Stimulated activated naive CD8-positive, alpha-beta T cell treated with anti-CD3 and anti-CD28 coated beads, Interleukin-15, Interleukin-2, amounts not matched to agents 100 ng/mL and 50 ng/mL, for 24 hours (primary cell): ENCODE measurements around the gene SC5D.

ENCODE experiments used
- H3K27ac Mint-ChIP-seq: one replicate; pipeline ENCODE4 v1.8.0; 2021; ENCODE audit warnings: mild to moderate bottlenecking, mixed read lengths
- H3K27me3 Mint-ChIP-seq: one replicate; pipeline ENCODE4 v1.8.0; 2021; ENCODE audit warnings: mixed read lengths
- H3K36me3 Mint-ChIP-seq: one replicate; pipeline ENCODE4 v1.8.0; 2021; ENCODE audit warnings: low read depth, mixed read lengths
- H3K4me1 Mint-ChIP-seq: one replicate; pipeline ENCODE4 v1.8.0; 2021; ENCODE audit warnings: low read depth, mixed read lengths
- H3K4me3 Mint-ChIP-seq: one replicate; pipeline ENCODE4 v1.8.0; 2021; ENCODE audit warnings: mild to moderate bottlenecking, mixed read lengths
- H3K9me3 Mint-ChIP-seq: one replicate; pipeline ENCODE4 v1.8.0; 2021; ENCODE audit warnings: mixed read lengths

The SC5D gene

GRCh38 chr11:121304759-121305158 lies 12.2 kb downstream of the SC5D start:
- Mint-ChIP-seq H3K9me3 (no peaks in the 10 kb centered on the region), H3K4me1 (peaks cover 25% of the 10 kb centered on the region), H3K4me3 (no peak overlapping the region), H3K36me3 (peaks cover 51% of the 10 kb centered on the region), H3K27ac (no peak overlapping the region), H3K27me3 (no peaks in the 10 kb centered on the region)

GRCh38 chr11:121308816-121309215 lies 16.2 kb downstream of the SC5D start:
- Mint-ChIP-seq H3K27me3 (no peaks in the 10 kb centered on the region), H3K36me3 (peaks cover 56% of the 10 kb centered on the region), H3K27ac (no peak overlapping the region), H3K4me1 (peaks cover 48% of the 10 kb centered on the region), H3K4me3 (no peak overlapping the region), H3K9me3 (no peaks in the 10 kb centered on the region)

- H3K27ac Mint-ChIP-seq: peak overlapping the region; percentile 14
- H3K36me3 Mint-ChIP-seq: peaks cover 50% of the 10 kb centered on the region
- H3K27me3 Mint-ChIP-seq: no peaks in the 10 kb centered on the region
- peak overlapping the region; percentile 40 for H3K4me3 Mint-ChIP-seq
- peaks cover 52% of the 10 kb centered on the region for H3K4me1 Mint-ChIP-seq
- H3K9me3 Mint-ChIP-seq: no peaks in the 10 kb centered on the region
Observed at GRCh38 chr11:121309688-121310087, 17.1 kb downstream of the SC5D start.

GRCh38 chr11:121310908-121311307 lies 18.3 kb downstream of the SC5D start:
- Mint-ChIP-seq H3K9me3 (no peaks in the 10 kb centered on the region), H3K36me3 (peaks cover 40% of the 10 kb centered on the region), H3K27ac (peak overlapping the region; percentile 33), H3K4me1 (peaks cover 52% of the 10 kb centered on the region), H3K4me3 (peak overlapping the region; percentile 2), H3K27me3 (no peaks in the 10 kb centered on the region)

- Mint-ChIP-seq H3K27ac (peak overlapping the region; percentile 33), H3K9me3 (no peaks in the 10 kb centered on the region), H3K4me1 (peaks cover 52% of the 10 kb centered on the region), H3K36me3 (peaks cover 36% of the 10 kb centered on the region), H3K4me3 (peak overlapping the region; percentile 2), H3K27me3 (no peaks in the 10 kb centered on the region)
Observed at GRCh38 chr11:121311373-121311772, 18.8 kb downstream of the SC5D start.

- no peak overlapping the region for H3K27ac Mint-ChIP-seq
- no peaks in the 10 kb centered on the region for H3K27me3 Mint-ChIP-seq
- peaks cover 25% of the 10 kb centered on the region for H3K36me3 Mint-ChIP-seq
- peaks cover 52% of the 10 kb centered on the region for H3K4me1 Mint-ChIP-seq
- H3K9me3 Mint-ChIP-seq: no peaks in the 10 kb centered on the region
- no peak overlapping the region for H3K4me3 Mint-ChIP-seq
Observed at GRCh38 chr11:121312483-121312882, 19.9 kb downstream of the SC5D start.

GRCh38 chr11:121318848-121319834 lies 26.6 kb downstream of the SC5D start:
- H3K4me3 Mint-ChIP-seq: no peak overlapping the region
- H3K27me3 Mint-ChIP-seq: peaks cover 5% of the 10 kb centered on the region
- H3K36me3 Mint-ChIP-seq: no peaks in the 10 kb centered on the region
- peaks cover 24% of the 10 kb centered on the region for H3K4me1 Mint-ChIP-seq
- H3K9me3 Mint-ChIP-seq: no peaks in the 10 kb centered on the region
- peak overlapping the region; percentile 51 for H3K27ac Mint-ChIP-seq

- Mint-ChIP-seq H3K4me3 (no peak overlapping the region), H3K36me3 (no peaks in the 10 kb centered on the region), H3K27ac (peak overlapping the region; percentile 0), H3K4me1 (peaks cover 23% of the 10 kb centered on the region), H3K9me3 (no peaks in the 10 kb centered on the region), H3K27me3 (peaks cover 5% of the 10 kb centered on the region)
Observed at GRCh38 chr11:121321614-121322243, 29.2 kb downstream of the SC5D start.

GRCh38 chr11:121323046-121323607 lies 30.6 kb downstream of the SC5D start:
- Mint-ChIP-seq H3K27ac (no peak overlapping the region), H3K4me3 (no peak overlapping the region), H3K36me3 (no peaks in the 10 kb centered on the region), H3K27me3 (peaks cover 5% of the 10 kb centered on the region), H3K4me1 (peaks cover 23% of the 10 kb centered on the region), H3K9me3 (no peaks in the 10 kb centered on the region)

GRCh38 chr11:121326230-121326629 lies 33.7 kb downstream of the SC5D start:
- H3K27me3 Mint-ChIP-seq: peaks cover under 1% of the 10 kb centered on the region
- H3K4me3 Mint-ChIP-seq: no peak overlapping the region
- H3K4me1 Mint-ChIP-seq: peaks cover 9% of the 10 kb centered on the region
- no peaks in the 10 kb centered on the region for H3K36me3 Mint-ChIP-seq
- H3K27ac Mint-ChIP-seq: no peak overlapping the region
- H3K9me3 Mint-ChIP-seq: no peaks in the 10 kb centered on the region

- H3K27me3 Mint-ChIP-seq: no peaks in the 10 kb centered on the region
- H3K36me3 Mint-ChIP-seq: no peaks in the 10 kb centered on the region
- H3K9me3 Mint-ChIP-seq: no peaks in the 10 kb centered on the region
- H3K4me1 Mint-ChIP-seq: no peaks in the 10 kb centered on the region
- H3K27ac Mint-ChIP-seq: no peak overlapping the region
- H3K4me3 Mint-ChIP-seq: no peak overlapping the region
Observed at GRCh38 chr11:121327553-121327952, 35.0 kb downstream of the SC5D start.

- no peak overlapping the region for H3K27ac Mint-ChIP-seq
- H3K9me3 Mint-ChIP-seq: no peaks in the 10 kb centered on the region
- H3K27me3 Mint-ChIP-seq: no peaks in the 10 kb centered on the region
- no peaks in the 10 kb centered on the region for H3K4me1 Mint-ChIP-seq
- no peak overlapping the region for H3K4me3 Mint-ChIP-seq
- no peaks in the 10 kb centered on the region for H3K36me3 Mint-ChIP-seq
Observed at GRCh38 chr11:121328176-121328966, 35.8 kb downstream of the SC5D start.

GRCh38 chr11:121328967-121329679 lies 36.6 kb downstream of the SC5D start:
- no peaks in the 10 kb centered on the region for H3K36me3 Mint-ChIP-seq
- no peak overlapping the region for H3K4me3 Mint-ChIP-seq
- H3K4me1 Mint-ChIP-seq: peaks cover 3% of the 10 kb centered on the region
- H3K27me3 Mint-ChIP-seq: no peaks in the 10 kb centered on the region
- no peak overlapping the region for H3K27ac Mint-ChIP-seq
- no peaks in the 10 kb centered on the region for H3K9me3 Mint-ChIP-seq

- peaks cover 8% of the 10 kb centered on the region for H3K4me1 Mint-ChIP-seq
- no peak overlapping the region for H3K4me3 Mint-ChIP-seq
- H3K27ac Mint-ChIP-seq: no peak overlapping the region
- no peaks in the 10 kb centered on the region for H3K9me3 Mint-ChIP-seq
- H3K27me3 Mint-ChIP-seq: no peaks in the 10 kb centered on the region
- H3K36me3 Mint-ChIP-seq: no peaks in the 10 kb centered on the region
Observed at GRCh38 chr11:121329781-121330395, 37.3 kb downstream of the SC5D start.
